BLaER1 treated with 17β-estradiol and CSF1 and Interleukin-3, amounts not matched to agents 10 nM and 100 nM (cell line): ENCODE data around the gene VPS11.

Experiments used
- H3K27ac ChIP-seq, 11 experiments: shearing (Covaris generic); formaldehyde crosslinking; 2 replicates each; pipeline ENCODE4 v1.8.1; 2022
- H3K27me3 ChIP-seq, 11 experiments: shearing (Covaris generic); formaldehyde crosslinking; 2 replicates each; pipeline ENCODE4 v1.8.1; 2022
- H3K36me3 ChIP-seq, 11 experiments: shearing (Covaris generic); formaldehyde crosslinking; 2 replicates each; pipeline ENCODE4 v1.8.1; 2022
- H3K4me1 ChIP-seq, 10 experiments: shearing (Covaris generic); formaldehyde crosslinking; 2 replicates each; pipeline ENCODE4 v1.8.1; 2022
- H3K4me2 ChIP-seq, 11 experiments: shearing (Covaris generic); formaldehyde crosslinking; 2 replicates each; pipeline ENCODE4 v1.8.1; 2022
- H3K4me3 ChIP-seq, 10 experiments: shearing (Covaris generic); formaldehyde crosslinking; 2 replicates each; pipeline ENCODE4 v1.8.1; 2022
- H3K9ac ChIP-seq, 11 experiments: shearing (Covaris generic); formaldehyde crosslinking; 2 replicates each; pipeline ENCODE4 v1.8.1; 2022
- H3K9me3 ChIP-seq, 11 experiments: shearing (Covaris generic); formaldehyde crosslinking; replicated peaks in 1 of 11; 2 replicates each; pipeline ENCODE4 v1.8.1; 2022
- H4K20me1 ChIP-seq, 11 experiments: shearing (Covaris generic); formaldehyde crosslinking; 2 replicates each; pipeline ENCODE4 v1.8.1; 2022
- Cebpa-rat ChIP-seq, 11 experiments: shearing (Covaris generic); IDR thresholded peaks; 2 replicates each; pipeline ENCODE4 v1.8.1; 2022

VPS11 gene

DNA sequence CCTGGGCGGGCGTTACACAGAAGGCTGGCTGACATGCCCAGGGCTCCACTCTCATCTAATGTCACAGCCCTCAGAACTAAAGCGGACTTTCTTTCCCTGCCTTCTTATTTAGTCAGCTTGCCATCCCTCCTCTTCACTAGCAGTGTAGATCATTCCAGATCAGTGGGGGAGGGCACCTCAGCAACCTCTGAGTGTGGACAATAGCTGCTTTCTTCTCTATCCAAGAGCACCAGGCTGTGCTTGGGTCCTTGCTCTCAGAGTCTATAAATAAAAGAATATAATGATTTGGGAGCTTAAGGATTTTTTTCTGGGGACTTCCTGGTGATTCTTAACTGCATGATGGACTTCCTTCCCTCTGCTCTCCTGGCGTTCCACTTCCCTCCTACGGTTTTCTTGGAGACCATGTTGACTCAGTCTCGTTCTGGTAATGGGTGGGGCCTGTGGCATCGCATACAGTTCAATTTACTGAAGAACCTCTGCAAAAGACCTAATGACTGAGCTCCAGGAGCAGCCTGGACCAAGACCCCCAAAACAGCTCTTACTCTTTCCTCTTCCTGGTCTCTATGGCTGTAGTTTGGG is 14.2 kb downstream of the VPS11 start:
- peak overlapping the region in 3 of 11 experiments; percentile 38 to 49 (median 40); a peak in 3 of 22 replicates for H3K9ac ChIP-seq
- peak overlapping the region in 2 of 11 experiments; percentile 37 to 53; a peak in 4 of 22 replicates for H3K27ac ChIP-seq
- no peak overlapping the region for H3K4me3 ChIP-seq
- no peaks in the 10 kb centered on the region for H3K27me3 ChIP-seq
- peak overlapping the region in 3 of 11 experiments; percentile 65 to 70 (median 66); a peak in 6 of 22 replicates for H3K4me2 ChIP-seq
- H3K9me3 ChIP-seq, result no peaks in the 10 kb centered on the region
- no peak for TF ChIP-seq Cebpa-rat (IDR thresholded peaks at IDR 0.05)
- H4K20me1 ChIP-seq, result peaks cover 0 to 46% (median 0%) of the 10 kb centered on the region in 11 experiments; a peak in 6 of 22 replicates
- peaks cover 60 to 68% (median 62%) of the 10 kb centered on the region in 11 experiments for H3K36me3 ChIP-seq
- peaks cover 17 to 55% (median 20%) of the 10 kb centered on the region in 10 experiments for H3K4me1 ChIP-seq

DNA sequence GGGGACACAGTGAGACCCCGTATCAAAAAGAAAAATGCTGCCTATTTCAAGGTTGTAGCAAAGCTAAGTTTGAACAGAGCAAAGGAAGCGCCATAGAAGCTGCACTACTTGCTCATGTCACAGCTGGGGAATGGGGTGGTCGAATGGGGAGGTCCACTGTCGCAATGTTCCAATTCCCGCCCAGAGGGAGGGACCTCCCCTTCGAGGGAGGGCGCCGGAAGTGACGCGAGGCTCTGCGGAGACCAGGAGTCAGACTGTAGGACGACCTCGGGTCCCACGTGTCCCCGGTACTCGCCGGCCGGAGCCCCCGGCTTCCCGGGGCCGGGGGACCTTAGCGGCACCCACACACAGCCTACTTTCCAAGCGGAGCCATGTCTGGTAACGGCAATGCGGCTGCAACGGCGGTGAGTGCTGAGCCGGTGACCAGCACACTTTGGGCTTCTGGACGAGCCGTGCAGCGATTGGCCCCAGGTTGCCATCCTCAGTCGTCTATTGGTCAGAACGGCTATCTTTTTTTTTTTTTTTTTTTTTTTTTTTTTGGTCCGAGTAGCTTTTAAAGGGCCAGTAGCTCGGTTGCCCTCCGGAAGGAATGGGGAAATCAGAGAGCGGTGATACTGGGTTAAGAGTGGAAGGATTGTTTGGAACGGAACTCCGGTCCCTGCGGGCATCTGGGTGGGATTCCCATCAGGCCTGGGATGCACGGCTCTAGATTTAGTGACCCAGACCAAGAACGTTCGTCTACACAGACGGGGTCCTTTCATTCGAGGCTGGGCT is 17.2 kb downstream of the VPS11 start, which contains the start of gene HMBS:
HMBS (plus strand) TSS at position 219 of the 774 bp plus-strand sequence; CDS start at position 372, 153 bp downstream.
- Histone ChIP-seq H3K27ac (peak within 1 kb of the TSS in 10 of 11 experiments; percentile 66 to 92 (median 86); a peak in 21 of 22 replicates), H3K4me3 (peak within 1 kb of the TSS; percentile 59 to 79 (median 71)), H3K4me2 (peak within 1 kb of the TSS; percentile 89 to 99 (median 97)), H3K9me3 (no peaks in the 10 kb centered on the region), H3K36me3 (peaks cover 29 to 42% (median 34%) of the 10 kb centered on the region in 11 experiments), H3K27me3 (no peaks in the 10 kb centered on the region), H3K9ac (peak within 1 kb of the TSS; percentile 74 to 88 (median 84)), H3K4me1 (peaks cover 34 to 84% (median 51%) of the 10 kb centered on the region in 10 experiments), H4K20me1 (peaks cover 0 to 23% (median 0%) of the 10 kb centered on the region in 11 experiments; a peak in 2 of 22 replicates)
- peak in 5 of 11 experiments; percentile 28 to 64 (median 37); a peak in 5 of 22 replicates for TF ChIP-seq Cebpa-rat (IDR thresholded peaks at IDR 0.05)

DNA sequence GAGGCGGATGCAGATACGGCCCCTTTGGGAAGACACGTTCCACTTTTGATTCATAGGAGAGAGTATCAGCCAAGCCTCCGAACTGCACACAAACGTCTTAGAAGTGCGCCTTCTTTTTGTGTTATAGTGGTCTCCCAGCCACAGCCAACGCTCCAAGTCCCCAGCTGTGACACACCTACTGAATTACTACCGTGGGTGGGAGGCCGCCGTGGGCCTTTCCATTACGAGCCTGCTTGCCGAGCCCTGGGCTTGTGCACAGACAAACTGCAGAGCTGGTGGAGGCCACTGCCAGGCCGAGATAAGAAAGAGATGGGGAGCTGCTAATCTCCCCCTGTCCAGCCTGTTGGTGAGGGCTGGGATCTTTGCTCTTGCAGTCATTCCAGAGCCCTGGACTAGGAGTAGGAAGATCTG is 17.8 kb downstream of the VPS11 start:
- Histone ChIP-seq H3K9ac (peak overlapping the region; percentile 74 to 88 (median 84)), H3K27ac (peak overlapping the region in 10 of 11 experiments; percentile 66 to 92 (median 86); a peak in 21 of 22 replicates), H3K36me3 (peaks cover 23 to 36% (median 28%) of the 10 kb centered on the region in 11 experiments)

DNA sequence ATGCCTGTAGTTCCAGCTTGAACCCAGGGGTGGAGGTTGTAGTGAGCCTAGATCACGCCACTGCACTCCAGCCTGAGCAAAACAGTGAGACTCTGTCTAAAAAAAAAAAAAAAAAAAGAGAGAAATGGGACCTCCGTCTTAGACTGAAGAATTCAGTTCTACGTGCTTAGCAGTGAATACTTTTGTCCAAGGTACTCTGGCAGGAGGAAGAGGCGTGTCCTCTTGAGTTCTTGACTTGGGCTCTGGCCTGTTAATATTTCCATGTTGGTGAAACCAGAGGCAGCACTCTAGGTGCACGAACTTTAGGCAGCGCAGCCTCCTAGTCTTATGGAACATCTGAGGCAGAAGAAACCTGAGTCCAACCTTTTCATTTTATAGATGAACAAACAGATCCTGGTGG is 19.5 kb downstream of the VPS11 start:
- Histone ChIP-seq H3K4me2 (peak overlapping the region; percentile 1 to 99 (median 70); a peak in 20 of 22 replicates), H3K4me1 (peaks cover 57 to 87% (median 74%) of the 10 kb centered on the region in 10 experiments), H3K27me3 (no peaks in the 10 kb centered on the region), H3K9ac (peak overlapping the region in 8 of 11 experiments; percentile 2 to 49 (median 41); a peak in 9 of 22 replicates), H4K20me1 (peaks cover 0 to 9% (median 5%) of the 10 kb centered on the region in 11 experiments; a peak in 17 of 22 replicates), H3K27ac (peak overlapping the region in 9 of 11 experiments; percentile 3 to 96 (median 73); a peak in 15 of 22 replicates), H3K9me3 (no peaks in the 10 kb centered on the region), H3K4me3 (peak overlapping the region in 1 of 10 experiments; percentile 30; a peak in 1 of 20 replicates), H3K36me3 (peaks cover 9 to 30% (median 19%) of the 10 kb centered on the region in 11 experiments; a peak in 20 of 22 replicates)
- TF ChIP-seq Cebpa-rat (IDR thresholded peaks at IDR 0.05), result no peak

More for the DNA sequence above, 17.8 kb downstream of the VPS11 start:
- Histone ChIP-seq H3K4me2 (peak overlapping the region; percentile 89 to 99 (median 97)), H4K20me1 (peaks cover 0 to 18% (median 0%) of the 10 kb centered on the region in 11 experiments; a peak in 2 of 22 replicates), H3K9me3 (no peaks in the 10 kb centered on the region), H3K4me1 (peaks cover 40 to 87% (median 57%) of the 10 kb centered on the region in 10 experiments), H3K27me3 (no peaks in the 10 kb centered on the region), H3K4me3 (peak overlapping the region; percentile 59 to 79 (median 71))
- TF ChIP-seq Cebpa-rat (IDR thresholded peaks at IDR 0.05), result no peak

DNA sequence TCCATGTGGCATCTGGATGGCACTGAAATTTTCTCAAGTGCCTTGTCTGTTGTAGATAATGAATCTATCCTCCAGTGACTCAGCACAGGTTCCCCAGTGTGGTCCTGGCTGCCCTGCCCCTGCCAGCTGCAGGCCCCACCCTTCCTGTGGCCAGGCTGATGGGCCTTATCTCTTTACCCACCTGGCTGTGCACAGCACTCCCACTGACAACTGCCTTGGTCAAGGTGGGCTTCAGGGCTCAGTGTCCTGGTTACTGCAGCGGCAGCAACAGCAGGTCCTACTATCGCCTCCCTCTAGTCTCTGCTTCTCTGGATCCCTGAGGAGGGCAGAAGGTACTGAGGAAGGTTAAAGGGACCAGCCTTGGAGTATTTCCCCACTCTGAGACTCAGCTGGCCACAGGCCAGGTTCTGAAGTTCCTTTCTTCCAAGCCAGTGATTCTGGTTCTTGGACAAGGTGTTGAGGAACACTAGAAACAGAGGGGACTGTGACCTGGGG is 20.2 kb downstream of the VPS11 start:
- no peaks in the 10 kb centered on the region for H3K27me3 ChIP-seq
- H3K4me3 ChIP-seq, result peak overlapping the region in 2 of 10 experiments; percentile 4 to 30; a peak in 2 of 20 replicates
- peaks cover 64 to 87% (median 80%) of the 10 kb centered on the region in 10 experiments for H3K4me1 ChIP-seq
- H3K9ac ChIP-seq, result peak overlapping the region in 10 of 11 experiments; percentile 2 to 49 (median 35); a peak in 12 of 22 replicates
- H4K20me1 ChIP-seq, result peaks cover 0 to 16% (median 12%) of the 10 kb centered on the region in 11 experiments; a peak in 19 of 22 replicates
- peak overlapping the region; percentile 1 to 99 (median 70); a peak in 20 of 22 replicates for H3K4me2 ChIP-seq
- peaks cover 2 to 30% (median 19%) of the 10 kb centered on the region in 11 experiments; a peak in 18 of 22 replicates for H3K36me3 ChIP-seq
- TF ChIP-seq Cebpa-rat (IDR thresholded peaks at IDR 0.05), result no peak
- peak overlapping the region in 9 of 11 experiments; percentile 3 to 96 (median 73); a peak in 16 of 22 replicates for H3K27ac ChIP-seq
- no peaks in the 10 kb centered on the region for H3K9me3 ChIP-seq

DNA sequence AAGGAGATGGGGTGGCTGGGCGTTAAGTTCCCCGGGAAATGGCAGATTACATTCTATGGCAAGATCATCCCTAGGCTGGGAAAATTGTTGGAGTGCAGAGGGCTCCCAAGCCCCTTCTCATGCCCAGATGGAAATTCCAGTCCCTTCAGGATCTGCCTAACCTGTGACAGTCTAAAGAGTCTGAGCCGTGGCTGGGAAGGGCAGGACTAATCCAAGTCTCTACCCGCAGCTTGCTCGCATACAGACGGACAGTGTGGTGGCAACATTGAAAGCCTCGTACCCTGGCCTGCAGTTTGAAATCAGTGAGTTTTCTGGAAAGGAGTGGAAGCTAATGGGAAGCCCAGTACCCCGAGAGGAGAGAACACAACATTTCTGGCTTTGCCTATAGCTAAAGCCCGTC is 20.8 kb downstream of the VPS11 start:
- Histone ChIP-seq H3K27ac (peak overlapping the region in 8 of 11 experiments; percentile 18 to 96 (median 80); a peak in 12 of 22 replicates), H4K20me1 (peaks cover 0 to 22% (median 18%) of the 10 kb centered on the region in 11 experiments; a peak in 20 of 22 replicates), H3K27me3 (no peaks in the 10 kb centered on the region), H3K4me2 (peak overlapping the region in 5 of 11 experiments; percentile 23 to 99 (median 92); a peak in 10 of 22 replicates), H3K4me1 (peaks cover 70 to 92% (median 86%) of the 10 kb centered on the region in 10 experiments), H3K4me3 (no peak overlapping the region), H3K36me3 (peaks cover 0 to 33% (median 24%) of the 10 kb centered on the region in 11 experiments; a peak in 19 of 22 replicates), H3K9ac (peak overlapping the region in 2 of 11 experiments; percentile 38 to 44; a peak in 3 of 22 replicates), H3K9me3 (no peaks in the 10 kb centered on the region)
- TF ChIP-seq Cebpa-rat (IDR thresholded peaks at IDR 0.05), result no peak

DNA sequence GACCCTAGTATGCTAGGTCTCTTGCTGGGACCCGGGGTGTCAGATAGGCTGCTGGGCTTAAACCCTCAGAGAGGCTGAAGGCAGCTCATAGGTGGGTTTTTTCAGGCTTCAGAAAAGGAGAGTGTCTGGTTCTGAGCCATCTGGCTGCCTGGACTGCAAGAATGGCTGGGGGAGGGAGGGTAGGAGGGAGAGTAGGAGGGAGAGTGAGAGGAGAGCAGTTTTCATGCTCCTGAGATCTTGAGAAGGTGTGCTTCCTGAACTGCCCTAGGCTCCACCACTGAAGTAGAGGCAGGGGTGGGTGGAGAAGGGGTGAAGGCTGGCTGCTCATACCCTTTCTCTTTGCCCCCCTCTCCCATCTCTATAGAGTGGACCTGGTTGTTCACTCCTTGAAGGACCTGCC is 21.7 kb downstream of the VPS11 start:
- H3K27me3 ChIP-seq, result no peaks in the 10 kb centered on the region
- H3K4me1 ChIP-seq, result peaks cover 69 to 88% (median 83%) of the 10 kb centered on the region in 10 experiments
- H3K9ac ChIP-seq, result peak overlapping the region in 6 of 11 experiments; percentile 42 to 68 (median 59); a peak in 10 of 22 replicates
- H3K9me3 ChIP-seq, result no peaks in the 10 kb centered on the region; a peak in 3 of 22 replicates
- peaks cover 0 to 31% (median 27%) of the 10 kb centered on the region in 11 experiments; a peak in 20 of 22 replicates for H4K20me1 ChIP-seq
- TF ChIP-seq Cebpa-rat (IDR thresholded peaks at IDR 0.05), result no peak
- peaks cover 0 to 42% (median 33%) of the 10 kb centered on the region in 11 experiments; a peak in 19 of 22 replicates for H3K36me3 ChIP-seq
- no peak overlapping the region for H3K4me3 ChIP-seq
- H3K4me2 ChIP-seq, result peak overlapping the region in 7 of 11 experiments; percentile 90 to 99 (median 98); a peak in 13 of 22 replicates
- H3K27ac ChIP-seq, result peak overlapping the region in 9 of 11 experiments; percentile 22 to 96 (median 93); a peak in 17 of 22 replicates
